Measurements from ENCODE around the gene CNTNAP2. TPM values are rescaled to one million over a fixed set of nuclear protein-coding genes. Genes with fewer than 3 reads are reported as not detected.

Gene CNTNAP2
- total and polyA plus RNA-seq, 8 donors = 0.94 to 42.5 (median 38.6) TPM

DNA sequence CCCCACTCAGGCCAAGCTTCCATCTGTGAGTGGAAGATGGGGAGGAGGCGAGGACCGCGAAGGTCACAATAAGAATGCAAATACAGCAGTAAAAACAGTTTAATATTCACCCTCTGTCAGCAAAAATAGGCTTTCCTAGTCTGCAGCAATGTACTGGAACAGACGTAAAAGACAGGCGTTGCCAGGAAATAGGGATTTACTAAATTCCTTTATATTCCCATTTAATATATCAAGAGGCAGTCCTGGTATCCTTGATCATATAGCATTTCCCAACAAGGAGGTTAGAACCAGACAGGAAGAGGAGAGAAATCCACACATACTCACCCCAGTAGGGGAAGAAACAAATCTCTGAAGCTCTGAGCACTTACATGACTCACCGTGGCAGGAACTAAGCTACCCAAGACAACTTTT, 1419.1 kb downstream of the CNTNAP2 start:
- TF ChIP-seq, protein P1, sequence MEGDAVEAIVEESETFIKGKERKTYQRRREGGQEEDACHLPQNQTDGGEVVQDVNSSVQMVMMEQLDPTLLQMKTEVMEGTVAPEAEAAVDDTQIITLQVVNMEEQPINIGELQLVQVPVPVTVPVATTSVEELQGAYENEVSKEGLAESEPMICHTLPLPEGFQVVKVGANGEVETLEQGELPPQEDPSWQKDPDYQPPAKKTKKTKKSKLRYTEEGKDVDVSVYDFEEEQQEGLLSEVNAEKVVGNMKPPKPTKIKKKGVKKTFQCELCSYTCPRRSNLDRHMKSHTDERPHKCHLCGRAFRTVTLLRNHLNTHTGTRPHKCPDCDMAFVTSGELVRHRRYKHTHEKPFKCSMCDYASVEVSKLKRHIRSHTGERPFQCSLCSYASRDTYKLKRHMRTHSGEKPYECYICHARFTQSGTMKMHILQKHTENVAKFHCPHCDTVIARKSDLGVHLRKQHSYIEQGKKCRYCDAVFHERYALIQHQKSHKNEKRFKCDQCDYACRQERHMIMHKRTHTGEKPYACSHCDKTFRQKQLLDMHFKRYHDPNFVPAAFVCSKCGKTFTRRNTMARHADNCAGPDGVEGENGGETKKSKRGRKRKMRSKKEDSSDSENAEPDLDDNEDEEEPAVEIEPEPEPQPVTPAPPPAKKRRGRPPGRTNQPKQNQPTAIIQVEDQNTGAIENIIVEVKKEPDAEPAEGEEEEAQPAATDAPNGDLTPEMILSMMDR (IDR thresholded peaks at IDR 0.05) = no peak
- ATAC-seq = no peak
- Histone ChIP-seq H3K27me3 (no peaks in the 10 kb centered on the region), H3K36me3 (no peaks in the 10 kb centered on the region), H3K4me1 (no peaks in the 10 kb centered on the region), H3K9me3 (peaks cover 0 to 5% of the 10 kb centered on the region in 2 donors), H3K27ac (no peak overlapping the region), H3K4me3 (no peak overlapping the region)
- intact Hi-C loops (cut with DNase I) = no loop called here
- no peak for DNase-seq

DNA sequence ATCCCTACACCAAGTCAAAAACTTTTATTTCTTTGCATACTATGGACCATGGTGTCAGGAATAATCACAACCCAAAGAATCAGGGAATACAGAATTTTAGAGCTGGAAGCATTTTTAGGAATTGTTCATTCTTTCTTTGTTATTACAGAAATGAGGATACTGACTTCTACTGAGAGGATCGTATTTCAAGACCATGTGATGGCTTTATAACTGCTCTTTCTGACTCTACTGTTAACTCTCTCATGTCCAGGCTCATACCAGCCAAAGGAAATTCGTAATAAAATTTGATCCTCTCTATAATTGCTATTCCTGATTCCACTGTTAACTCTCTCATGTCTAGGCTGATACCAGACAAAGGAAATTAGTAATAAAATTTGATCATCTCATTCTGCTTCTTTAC, 1423.1 kb downstream of the CNTNAP2 start:
- Histone ChIP-seq H3K4me1 (no peaks in the 10 kb centered on the region), H3K27me3 (no peaks in the 10 kb centered on the region), H3K9me3 (peaks cover 0 to 12% of the 10 kb centered on the region in 2 donors), H3K27ac (no peak overlapping the region), H3K4me3 (no peak overlapping the region), H3K36me3 (no peaks in the 10 kb centered on the region)
- ATAC-seq = no peak
- DNase-seq = no peak
- intact Hi-C loops (cut with DNase I) = no loop called here
- TF ChIP-seq, protein P1 (IDR thresholded peaks at IDR 0.05) = no peak

DNA sequence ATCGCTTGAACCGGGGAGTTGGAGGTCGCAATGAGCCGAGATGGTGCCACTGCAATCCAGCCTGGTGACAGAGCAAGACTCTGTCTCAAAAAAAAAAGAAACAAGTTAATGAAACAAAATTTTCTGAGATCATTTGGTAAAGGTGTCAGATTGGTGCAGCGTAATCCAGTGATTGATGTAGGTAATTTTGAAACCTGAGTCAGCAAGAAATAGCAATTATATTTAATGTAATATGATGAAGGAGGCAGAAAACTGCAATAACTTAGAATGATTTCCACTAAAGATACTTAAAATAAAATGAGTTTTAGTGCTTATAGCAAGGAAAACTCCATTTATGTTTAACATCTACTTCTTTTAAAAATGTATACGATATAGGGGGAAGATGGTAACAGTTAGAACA, 1424.1 kb downstream of the CNTNAP2 start:
- intact Hi-C loops (cut with DNase I) = no loop called here
- DNase-seq (no peak), ATAC-seq (no peak)
- no peak overlapping the region for H3K27ac ChIP-seq
- H3K4me3 ChIP-seq = no peak overlapping the region
- TF ChIP-seq, protein P1 (IDR thresholded peaks at IDR 0.05) = no peak
- H3K36me3 ChIP-seq = no peaks in the 10 kb centered on the region
- no peaks in the 10 kb centered on the region for H3K27me3 ChIP-seq
- peaks cover 0 to 10% of the 10 kb centered on the region in 2 donors for H3K9me3 ChIP-seq
- no peaks in the 10 kb centered on the region for H3K4me1 ChIP-seq

DNA sequence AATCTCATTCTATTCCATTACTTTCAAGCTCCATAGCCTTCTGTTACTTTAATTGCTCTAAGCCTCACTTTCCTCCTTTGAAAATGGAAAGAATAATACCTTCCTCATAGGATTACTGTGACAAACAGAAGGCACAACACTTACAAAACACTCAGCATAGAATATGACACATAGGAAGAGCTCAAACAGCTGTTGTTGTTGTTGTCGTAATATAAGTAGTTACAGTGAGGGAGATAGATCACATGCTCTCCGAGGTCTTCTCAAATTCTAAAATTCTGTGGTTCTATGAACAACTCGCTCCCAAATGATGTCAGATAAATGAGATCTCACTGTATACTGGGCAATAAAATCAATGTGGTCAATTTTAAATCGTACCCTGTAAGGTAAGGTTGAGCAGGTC, 1424.7 kb downstream of the CNTNAP2 start:
- intact Hi-C loops (cut with DNase I) = no loop called here
- Histone ChIP-seq H3K4me1 (no peaks in the 10 kb centered on the region), H3K9me3 (peaks cover 0 to 10% of the 10 kb centered on the region in 2 donors), H3K27ac (no peak overlapping the region), H3K36me3 (no peaks in the 10 kb centered on the region), H3K4me3 (no peak overlapping the region), H3K27me3 (no peaks in the 10 kb centered on the region)
- TF ChIP-seq, protein P1 (IDR thresholded peaks at IDR 0.05) = no peak
- DNase-seq = no peak
- ATAC-seq = no peak

DNA sequence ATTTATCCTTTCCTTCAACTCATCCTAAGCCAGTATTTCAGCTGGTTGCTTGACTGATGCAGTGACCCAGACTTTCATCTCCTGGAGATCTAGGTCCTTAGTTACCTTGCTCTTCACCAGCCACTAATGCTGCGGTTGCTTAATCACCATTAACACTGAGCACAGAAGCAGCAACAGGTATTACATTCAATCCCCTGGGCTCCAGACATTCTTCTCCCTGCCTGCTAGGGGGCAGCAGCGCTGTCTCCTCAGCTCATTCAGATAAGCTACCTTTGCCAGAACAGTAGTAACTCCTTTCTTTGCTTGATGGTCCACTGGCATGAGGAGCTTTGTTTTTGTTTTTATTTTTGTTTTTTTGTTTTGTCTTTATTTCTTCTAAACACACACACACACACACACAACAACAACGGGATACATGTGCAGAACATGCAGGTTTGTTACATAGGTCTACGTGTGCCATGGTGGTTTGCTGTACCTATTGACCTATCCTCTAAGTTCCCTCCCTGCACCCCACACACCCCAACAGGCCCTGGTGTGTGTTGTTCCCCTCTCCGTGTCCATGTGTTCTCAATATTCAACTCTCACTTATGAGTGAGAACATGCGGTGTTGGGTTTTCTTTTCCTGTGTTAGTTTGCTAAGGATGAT, 1430.8 kb downstream of the CNTNAP2 start:
- TF ChIP-seq, protein P1 (IDR thresholded peaks at IDR 0.05) = peak in 1 of 2 donors; percentile 21
- no peak overlapping the region for H3K4me3 ChIP-seq
- H3K36me3 ChIP-seq = no peaks in the 10 kb centered on the region
- peak; percentile 80 for ATAC-seq
- no peak overlapping the region for H3K27ac ChIP-seq
- intact Hi-C loops (cut with DNase I) = no loop called here
- DNase-seq = peak in 2 of 4 donors; percentile 17 to 33
- H3K4me1 ChIP-seq = no peaks in the 10 kb centered on the region
- H3K27me3 ChIP-seq = no peaks in the 10 kb centered on the region
- peaks cover 0 to 10% of the 10 kb centered on the region in 2 donors for H3K9me3 ChIP-seq

All from left lung (tissue), 10 donors.